ENCODE data around the gene ABI2.
"Not testable (repeated sequence)": the region's sequence is repeated elsewhere in the genome, so short reads cannot be mapped to it uniquely, and the experiment has no call there.

The ABI2 gene

DNA sequence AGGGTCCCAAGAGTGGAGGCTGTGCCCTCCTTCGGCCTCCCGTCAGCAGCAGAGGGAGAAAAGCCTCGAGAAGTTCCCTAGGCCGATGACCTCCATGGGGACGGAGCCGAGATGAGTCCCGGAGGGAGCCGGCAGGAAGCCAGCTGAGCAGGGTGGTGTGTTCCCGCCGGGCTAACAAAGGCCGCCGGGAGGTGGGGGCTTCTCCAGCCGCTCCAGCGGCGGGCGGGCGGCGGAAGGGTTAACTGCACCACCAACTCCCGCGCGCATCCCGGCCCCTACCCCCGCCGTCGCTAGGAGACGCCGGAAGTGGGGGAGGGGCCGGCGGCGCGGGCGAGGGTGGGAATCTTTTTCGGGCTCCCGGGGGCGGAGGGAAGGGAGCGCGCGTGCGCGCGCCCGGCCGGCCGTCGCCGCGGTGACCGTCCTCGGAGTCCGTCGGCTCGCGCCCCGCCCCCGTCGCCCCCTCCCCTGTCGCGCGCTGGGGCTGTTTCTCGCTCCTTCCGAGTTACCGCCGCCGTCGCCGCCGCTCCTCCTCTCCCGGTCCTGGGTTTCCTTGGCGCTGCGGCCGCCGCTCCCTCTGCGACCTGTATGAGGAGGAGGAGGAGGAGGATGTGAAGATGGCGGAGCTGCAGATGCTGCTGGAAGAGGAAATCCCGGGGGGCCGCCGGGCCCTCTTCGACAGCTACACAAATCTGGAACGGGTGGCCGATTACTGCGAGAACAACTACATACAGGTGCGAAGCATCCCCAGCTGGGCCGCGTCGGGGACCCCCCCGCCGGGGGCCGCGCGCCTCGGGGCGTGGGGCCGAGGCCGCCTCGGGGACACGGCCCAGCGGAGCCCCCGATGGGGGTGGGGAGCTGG, at the start of gene ABI2:
TSS of gene ABI2 (plus strand) at position 494 of the 859 bp plus-strand sequence. CDS start at position 615, 121 bp downstream.
- peak; percentile 45 for DNase-seq

DNA sequence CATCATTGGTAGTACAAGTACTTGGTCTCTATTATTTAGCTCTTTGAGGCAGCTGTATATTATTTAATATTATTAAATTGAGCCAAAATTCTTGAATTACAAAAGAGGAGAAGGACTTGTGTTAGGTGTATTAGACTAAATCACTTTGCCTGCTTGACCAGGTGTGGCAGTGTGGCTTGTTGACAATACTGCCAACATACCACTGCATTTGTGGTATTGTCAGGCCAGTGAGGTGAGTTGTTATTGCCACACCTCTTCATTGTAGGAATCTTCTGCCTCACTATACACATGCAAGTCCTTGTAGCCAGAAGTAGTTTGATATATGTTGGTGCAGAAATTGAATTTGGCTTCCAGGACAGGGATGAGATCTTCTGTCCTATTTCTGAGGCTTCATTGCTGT, 48.9 kb upstream of the ABI2 start:
- DNase-seq = no peak

DNA sequence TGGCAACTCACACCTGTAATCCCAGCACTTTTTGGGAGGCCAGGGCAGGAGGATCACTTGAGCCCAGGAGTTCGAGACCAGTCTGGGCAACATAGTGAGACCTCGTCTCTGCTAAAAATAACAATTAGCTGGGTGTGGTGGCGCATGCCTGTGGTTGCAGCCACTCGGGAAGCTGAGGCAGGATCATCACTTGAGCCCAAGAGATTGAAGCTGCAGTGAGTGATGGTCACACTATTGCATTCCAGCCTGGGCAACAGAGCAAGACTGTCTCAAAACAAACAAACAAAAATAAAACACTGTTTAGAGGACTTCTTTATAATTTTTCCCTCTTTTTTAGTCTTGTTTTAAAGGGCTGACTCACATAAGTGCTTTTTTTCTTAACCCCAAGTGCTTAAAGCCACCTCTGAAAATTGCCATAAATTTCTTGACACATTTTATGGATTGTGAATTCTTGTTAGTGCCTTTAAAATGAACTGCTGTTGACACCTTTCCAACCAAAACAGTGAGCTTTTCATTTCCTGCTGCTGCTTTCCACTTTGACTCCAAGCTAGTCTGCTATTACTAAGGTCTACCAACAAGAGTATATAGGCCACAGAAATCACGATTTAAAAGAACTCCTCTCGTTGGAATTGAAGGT, 47.6 kb upstream of the ABI2 start:
- no peak for DNase-seq

DNA sequence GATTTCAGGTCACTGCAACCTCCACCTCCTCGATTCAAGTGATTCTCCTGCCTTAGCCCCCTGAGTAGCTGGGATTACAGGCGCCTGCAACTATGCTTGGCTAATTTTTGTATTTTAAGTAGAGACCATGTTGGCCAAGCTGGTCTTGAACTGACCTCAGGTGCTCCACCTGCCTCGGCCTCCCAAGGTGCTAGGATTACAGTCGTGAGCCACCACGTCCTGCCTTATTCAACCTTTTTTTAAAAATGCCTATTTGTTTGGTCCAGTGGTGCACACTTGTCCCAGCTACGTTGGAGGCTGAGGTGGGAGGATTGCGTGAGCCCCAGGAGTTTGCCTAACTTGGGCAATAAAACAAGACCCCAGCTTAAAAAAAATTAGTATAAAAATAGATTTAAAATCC, 46.1 kb upstream of the ABI2 start:
- no peak for DNase-seq

DNA sequence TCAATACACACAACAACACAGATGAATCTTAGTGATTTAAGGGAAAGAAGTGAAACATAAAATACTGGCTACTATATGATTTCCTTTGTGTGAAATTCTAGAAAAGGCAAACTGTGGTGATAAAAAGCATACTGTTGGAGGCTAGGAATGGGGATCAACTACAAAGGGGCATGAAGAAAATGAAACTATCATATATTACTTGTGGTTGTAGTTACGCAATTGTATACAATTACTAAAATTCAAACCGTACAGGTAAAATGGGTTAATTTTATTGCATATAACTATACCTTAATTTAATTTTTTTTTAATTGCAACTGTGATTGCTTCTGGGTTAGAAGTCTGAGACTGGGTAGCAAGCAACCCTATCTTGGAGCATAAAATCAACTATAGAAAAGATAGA, 41.7 kb upstream of the ABI2 start:
- DNase-seq = no peak

DNA sequence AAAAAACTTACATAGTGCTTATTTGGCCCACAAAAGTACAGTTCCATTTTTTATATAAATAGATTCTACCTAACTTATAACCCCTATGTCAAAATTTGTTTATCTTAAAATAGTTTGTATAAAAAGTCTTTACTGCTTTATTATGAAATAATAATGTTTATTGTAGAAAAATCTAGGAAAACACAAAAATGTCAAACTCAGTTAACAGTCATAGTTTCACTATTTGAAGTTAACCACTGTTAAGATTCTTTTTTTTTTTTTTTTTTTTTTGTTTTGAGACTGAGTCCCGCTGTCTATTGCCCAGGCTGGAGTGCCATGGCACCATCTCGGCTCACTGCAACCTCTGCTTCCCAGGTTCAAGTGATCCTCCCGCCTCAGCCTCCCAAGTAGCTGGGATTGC, 26.5 kb upstream of the ABI2 start:
- no peak for DNase-seq

DNA sequence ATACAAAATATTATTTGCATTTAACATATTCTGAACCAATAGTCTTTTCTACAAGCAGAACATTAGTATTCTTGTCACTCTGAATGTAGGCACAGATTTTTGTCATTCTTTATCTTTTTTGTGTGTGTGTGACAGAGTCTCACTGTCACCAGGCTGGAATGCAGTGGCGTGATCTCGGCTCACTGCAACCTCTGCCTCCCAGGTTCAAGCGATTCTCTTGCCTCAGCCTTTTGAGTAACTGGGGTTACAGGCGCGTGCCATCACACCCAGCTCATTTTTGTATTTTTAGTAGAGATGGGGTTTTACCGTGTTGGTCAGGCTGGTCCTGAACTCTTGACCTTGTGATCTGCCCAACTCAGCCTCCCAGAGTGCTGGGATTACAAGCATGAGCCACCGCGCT, 25.6 kb upstream of the ABI2 start:
- not testable (repeated sequence) for DNase-seq

DNA sequence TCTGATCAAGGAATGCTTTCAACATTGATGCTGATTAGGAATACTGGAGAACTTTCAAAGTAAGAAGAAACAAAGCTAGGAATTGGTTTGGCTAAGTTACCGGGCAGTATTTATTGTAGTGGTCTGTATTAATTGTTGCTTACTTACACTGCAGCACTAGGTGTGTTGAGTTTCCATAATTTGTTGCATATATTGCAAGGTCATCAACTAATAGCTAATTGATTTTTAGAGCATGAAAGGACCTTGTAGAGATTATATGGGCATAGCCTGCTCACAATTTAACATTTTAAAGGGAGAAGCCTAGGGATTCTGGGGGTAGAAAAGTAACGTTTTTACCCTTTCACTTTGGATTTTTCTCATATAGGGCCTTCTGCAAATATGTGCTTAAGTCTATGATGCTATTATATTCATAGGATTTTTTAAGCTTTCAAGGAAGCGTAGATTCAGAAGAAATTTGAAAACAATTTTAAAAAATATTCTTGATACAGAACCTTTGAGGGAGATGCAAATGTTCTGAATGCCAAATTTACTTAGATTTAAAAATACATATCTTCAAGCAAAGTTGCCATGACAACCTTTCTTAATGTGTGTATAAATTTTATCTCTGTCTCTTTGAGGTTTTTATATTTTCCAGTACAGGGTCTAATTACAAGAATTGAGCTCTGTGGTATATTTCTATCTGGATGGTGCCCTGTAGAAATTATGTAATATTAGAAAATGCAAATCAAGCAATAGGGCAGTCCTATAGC, 17.3 kb upstream of the ABI2 start:
- no peak for DNase-seq

DNA sequence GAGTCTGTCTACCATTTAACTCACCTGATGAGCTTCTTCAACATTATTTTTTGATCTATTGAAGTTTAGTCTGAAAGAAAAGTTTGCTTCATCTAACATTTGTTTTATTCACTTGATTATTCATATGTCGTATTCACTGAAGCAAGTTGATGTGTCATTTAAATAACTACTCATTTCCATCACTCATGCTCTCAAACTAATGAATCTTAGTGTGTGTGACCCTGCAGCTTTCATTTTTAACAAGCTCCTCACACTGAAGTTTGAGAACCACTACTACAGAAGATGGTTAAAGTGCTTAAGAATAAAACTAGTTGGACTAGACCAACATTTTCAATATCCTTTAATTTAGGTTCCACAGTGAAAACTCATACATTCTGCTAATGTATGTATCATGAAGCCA, 1.8 kb upstream of the ABI2 start:
- DNase-seq = no peak

DNA sequence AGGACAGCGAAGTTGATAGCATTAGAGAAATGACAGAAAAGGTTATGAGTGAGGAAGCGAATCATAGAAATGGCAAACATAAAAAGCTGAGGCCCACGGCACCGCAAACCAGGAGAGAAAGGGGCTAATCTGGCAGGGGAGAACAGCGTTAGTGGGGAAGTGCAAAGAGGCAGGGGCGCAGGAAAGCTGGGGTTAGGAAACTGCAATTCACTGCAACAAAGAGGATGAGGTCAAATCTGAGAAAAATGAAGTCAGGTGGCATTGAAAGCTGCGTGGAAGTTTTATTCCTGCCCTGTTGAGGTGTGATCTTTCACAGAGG, 653 bp upstream of the ABI2 start:
- no peak for DNase-seq

DNA sequence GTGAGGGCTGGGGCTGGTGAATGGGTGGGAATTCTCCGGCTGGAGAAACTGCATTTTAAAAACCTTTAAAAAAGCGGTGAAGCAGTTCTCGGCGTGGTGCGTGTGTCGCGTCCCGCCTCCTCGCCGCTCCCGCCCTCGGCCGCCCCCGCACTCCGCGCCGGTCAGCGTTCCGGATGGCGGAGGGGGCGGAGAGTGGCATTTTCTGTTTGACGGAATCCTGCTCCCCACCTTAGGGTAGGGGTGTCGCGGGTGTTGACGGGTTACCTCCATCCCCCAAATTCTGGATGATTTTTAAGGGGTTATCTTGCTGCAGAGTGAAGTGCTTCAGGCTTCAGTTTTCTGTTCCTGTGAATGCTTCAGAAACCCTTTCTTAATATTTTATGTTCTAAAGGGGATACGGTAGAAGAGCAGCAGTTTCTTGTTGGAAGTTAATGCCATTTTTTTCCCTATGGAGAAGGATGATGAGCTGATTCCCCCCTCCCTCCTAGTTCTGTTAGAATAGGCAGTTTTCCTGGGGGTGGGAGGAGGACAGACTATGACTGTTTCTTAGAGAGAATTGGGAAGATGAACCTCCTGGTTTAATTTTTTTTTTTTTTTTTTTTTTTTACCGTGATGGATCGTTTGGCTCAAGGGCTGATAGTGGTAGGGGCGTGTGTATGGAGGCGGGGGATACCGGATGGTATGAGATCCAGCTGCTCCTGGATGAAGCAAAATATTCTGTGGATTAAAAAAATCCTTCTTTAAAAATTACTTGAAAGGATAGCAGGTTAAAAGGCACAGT, 756 bp downstream of the ABI2 start:
- peak; percentile 45 for DNase-seq

DNA sequence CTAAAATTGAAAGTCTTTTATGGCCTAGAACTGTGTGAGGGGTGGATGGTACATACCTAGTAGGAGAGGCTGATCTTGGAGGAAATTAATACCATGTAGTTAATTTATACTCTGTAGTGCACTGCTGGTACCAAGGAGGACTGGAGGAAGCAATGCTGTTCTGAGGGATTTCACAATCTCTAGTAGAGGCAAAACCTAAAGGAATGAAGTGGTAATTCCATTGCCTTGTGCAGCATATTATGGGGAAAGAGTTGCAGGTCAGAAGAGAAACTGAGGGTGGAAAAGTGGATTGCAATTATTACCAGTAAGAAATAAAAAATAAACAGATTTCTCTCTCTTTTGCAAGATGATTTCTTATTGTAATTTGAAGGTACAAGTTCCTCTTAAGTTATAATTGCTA, 2.2 kb downstream of the ABI2 start:
- DNase-seq = no peak

DNA sequence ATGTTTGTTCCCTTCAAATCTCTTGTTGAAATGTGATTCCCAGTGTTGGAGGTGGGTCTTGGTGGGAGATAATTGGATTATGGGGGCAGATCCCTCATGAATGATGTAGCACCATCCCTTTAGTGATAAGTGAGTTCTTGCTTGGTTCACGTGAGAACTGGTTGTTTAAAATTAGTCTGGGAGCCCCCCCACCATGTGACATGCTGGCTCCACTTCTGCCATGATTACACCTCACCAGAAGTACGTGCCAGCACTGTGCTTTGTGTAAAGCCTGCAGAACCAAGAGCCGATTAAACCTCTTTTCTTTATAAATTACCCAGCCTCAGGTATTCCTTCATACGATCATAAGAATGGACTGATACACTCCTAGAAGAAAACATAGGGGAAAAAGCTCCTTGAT, 10.1 kb downstream of the ABI2 start:
- DNase-seq = no peak

DNA sequence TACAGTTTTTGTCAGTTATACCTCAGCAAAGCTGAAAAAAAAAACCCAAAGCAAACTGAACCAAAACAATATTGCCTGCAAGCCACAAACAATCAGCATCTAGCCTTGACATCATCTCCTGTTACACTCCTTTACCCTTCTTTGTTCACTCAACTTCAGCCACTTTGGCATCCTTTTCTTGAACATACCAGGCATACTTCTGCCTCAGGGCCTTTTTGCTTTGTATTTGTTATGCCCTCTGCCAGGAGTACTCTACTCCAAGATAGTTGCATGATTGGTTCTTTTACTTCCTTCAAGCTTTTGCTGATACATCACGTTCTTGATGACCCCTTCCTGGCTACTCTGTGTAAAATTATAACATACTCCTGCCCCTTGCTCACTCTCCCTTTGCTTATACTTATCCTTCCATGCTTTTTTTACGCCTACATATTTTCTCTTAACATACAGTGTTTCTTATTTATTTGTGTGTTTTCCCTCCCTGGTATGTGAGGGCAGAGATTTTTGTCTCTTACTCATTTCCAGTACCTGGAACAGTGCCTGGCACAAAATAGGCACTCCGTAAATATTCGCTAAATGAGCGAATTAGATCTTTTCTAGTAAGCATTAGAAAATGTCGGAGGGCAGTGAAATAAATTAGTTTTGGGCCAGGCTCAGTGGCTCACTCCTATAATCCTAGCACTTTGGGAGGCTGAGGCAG, 12.7 kb downstream of the ABI2 start:
- DNase-seq = peak; percentile 38

DNA sequence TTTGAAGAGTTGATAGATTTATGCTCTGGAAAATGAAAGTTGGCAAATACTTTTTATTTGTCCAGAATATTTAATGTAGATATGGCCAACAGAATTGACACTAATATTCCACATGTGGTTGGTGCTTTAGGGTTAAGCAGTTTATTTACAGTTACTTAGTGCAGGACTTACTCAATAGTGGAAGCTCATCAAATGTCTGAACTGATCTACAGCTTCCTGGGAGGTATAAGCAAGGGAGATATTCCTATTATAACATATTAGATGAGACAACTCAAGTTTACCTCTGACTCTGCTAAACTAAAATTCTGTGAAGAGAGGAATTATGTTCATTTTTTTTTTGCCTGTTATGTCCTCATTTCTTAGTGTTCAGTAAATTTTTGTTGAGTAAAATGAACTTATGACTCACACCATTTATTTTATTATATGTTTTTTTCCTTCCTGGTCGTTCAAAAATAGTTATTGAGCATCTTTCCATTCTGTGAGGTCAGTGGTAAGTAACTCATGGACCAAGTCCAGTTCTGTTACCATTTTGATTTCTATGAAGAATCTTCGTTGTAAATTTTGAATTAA, 13.6 kb downstream of the ABI2 start:
- no peak for DNase-seq

DNA sequence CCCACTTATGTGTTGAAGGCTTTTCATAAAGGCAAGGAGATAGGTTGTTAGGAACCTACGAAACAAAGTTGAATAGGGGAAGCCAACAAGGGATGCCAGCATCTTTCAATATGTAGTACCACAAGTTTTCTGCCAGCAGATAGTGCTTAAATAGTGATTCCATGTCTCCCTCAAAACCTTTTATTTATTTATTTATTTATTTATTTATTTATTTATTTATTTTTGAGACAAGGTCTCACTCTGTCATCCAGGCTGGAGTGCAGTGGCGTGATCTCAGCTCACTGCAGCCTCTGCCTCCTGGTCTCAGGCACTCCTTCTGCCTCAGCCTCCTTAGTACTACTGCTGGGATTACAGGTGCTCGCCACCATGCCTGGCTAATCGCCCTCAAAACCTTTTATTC, 14.2 kb downstream of the ABI2 start:
- not testable (repeated sequence) for DNase-seq

DNA sequence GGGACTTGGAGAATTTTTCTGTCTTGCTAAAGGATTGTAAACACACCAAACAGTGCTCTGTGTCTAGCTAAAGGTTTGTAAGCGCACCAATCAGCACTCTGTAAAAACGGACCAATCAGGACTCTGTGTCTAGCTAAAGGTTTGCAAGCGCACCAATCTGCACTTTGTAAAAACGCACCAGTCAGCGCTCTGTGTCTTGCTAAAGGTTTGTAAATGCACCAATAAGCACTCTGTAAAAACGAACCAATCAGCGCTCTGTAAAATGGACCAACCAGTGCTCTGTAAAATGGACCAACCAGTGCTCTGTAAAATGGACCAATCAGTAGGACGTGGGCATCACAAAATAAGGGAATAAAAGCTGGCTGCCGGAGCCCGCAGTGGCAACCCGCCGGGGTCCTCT, 16.5 kb downstream of the ABI2 start:
- DNase-seq = no peak

DNA sequence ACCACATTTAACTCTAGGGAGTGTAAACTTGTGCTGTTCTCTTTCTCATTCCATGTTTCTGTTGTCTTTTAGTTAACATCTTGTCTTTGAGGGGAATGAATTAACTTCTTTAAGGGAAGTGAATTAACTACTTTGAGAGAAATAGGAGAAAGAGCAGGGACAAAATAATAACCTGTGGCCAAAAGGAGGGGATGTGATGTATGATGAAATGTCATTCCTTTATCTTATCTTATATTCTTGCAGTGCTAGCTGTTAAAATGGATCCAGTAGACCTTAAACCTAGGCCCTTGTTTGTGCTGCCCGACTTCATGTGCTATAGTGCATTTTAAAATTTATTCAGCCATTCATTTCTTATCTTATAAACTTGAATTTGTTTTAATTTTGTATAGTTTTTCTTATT, 18.4 kb downstream of the ABI2 start:
- DNase-seq = no peak

DNA sequence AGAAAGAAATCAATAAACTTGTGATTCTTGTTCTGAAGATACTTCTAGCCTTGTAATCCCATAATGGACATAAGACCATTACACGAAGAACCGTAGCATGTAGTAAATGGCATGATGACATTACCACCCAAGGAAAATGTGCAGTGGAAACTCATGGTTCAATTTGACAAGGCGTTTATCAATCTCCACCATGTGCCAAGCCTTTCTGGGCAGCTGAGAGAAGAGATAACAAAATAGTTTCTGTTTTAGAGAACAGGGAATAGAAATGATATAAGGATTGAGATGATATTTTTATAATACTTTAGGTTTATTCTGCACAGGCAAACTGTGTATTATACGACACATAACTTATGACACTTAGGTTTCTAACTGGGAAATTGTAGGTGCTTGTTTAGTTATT, 19.2 kb downstream of the ABI2 start:
- no peak for DNase-seq

DNA sequence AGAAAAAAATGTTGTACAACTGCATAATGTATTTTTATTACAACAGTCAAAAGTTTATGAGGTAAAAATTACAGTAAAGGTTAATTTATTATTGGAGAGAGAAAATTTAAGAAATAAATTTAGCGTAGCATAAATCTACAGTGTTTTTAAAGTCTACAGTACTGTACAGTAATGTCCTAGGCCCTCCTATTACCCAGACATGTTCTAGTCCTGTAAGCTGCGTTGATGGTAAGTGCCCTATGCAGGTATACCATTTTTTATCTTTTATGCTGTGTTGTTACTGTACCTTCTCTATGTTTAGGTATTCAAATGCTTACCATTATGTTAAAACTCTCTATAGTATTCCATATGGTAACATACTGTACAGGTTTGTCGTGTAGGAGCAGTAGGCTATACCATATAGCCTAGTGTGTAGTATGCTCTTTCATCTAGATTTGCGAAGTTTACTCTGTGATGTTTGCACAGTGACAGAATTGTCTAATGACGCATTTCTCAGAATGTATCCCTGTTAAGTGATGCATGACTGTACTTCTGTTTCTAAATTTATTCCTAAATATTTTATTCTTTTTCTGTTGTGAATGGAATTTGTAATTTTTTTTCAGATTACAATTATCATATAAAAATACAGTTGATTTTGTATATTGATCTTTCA, 24.5 kb downstream of the ABI2 start:
- DNase-seq = no peak

DNA sequence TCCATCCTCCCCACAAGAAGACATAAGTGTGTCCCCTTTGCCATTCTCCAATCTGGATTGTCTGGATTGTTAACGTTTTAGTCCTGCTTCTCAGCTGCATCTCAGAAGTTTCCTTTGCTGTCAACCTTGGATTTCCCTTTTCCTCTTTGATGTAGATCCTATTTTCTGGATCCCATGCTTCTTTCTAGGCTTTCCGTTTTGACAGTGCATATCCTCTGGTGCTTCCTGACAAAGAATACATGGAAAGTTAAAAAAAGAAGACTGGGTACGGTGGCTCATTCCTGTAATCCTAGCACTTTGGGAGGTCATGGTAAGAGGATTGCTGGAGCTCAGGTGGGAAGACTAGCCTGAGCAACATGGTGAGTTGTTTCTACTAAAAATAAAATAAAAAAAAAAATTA, 26.8 kb downstream of the ABI2 start:
- no peak for DNase-seq

DNA sequence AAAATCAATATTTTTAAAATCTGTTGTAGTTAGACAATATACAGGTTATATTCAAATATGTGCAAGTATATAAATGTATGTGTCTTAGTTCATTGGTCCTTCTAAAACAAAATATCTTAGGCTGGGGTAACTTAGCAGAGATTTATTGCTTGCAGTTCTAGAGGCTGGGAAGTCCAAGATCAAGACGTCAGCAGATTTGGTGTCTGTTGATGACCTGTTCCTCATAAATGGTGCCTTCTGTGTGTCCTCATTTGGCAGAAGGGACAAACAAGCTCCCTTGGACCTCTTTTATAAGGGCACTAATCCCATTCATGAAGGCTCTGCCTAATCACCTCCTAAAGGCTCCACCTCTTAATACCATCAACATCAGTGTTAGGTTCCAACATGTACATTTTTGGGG, 31.3 kb downstream of the ABI2 start:
- no peak for DNase-seq
